IPS DF 6.9 (cell line): ENCODE data around the gene LRRC2.
"Not testable (repeated sequence)": the region's sequence is repeated elsewhere in the genome, so short reads cannot be mapped to it uniquely, and the experiment has no call there.

Source experiments
- DNase-seq: peaks from one replicate; pipeline ENCODE4 v3.0.0-alpha.2; 2013; ENCODE audit warnings: low read depth, low spot score
- H3K27ac ChIP-seq: one replicate; pipeline ENCODE4 v1.5.1; 2013; ENCODE audit warnings: low read length, control low read depth
- H3K27me3 ChIP-seq: 2 replicates; pipeline ENCODE4 v1.6.1; 2013; ENCODE audit warnings: mild to moderate bottlenecking, low read length; ENCODE audit not compliant: control insufficient read depth, insufficient read depth
- H3K36me3 ChIP-seq: 2 replicates; pipeline ENCODE4 v1.6.1; 2013; ENCODE audit warnings: low read length; ENCODE audit not compliant: control insufficient read depth, insufficient read depth
- H3K4me1 ChIP-seq: 2 replicates; pipeline ENCODE4 v1.6.1; 2013; ENCODE audit warnings: low read length; ENCODE audit not compliant: control insufficient read depth, insufficient read depth
- H3K4me3 ChIP-seq: 2 replicates; pipeline ENCODE4 v1.5.1; 2013; ENCODE audit warnings: mild to moderate bottlenecking, low read length
- H3K9me3 ChIP-seq: 2 replicates; pipeline ENCODE4 v1.6.1; 2013; ENCODE audit warnings: low read length, inconsistent platforms; ENCODE audit not compliant: control insufficient read depth, insufficient read depth
- WGBS: extraction: QIAGEN DNeasy Blood & Tissue Kit; methylation state at CpG from one replicate; pipeline ENCODE4 v1.1.7; 2013; ENCODE audit warnings: mixed read lengths, missing lambda C conversion rate; ENCODE audit not compliant: insufficient read length, insufficient coverage; 5-methylcytosine and 5-hydroxymethylcytosine counted together

LRRC2 gene

DNA sequence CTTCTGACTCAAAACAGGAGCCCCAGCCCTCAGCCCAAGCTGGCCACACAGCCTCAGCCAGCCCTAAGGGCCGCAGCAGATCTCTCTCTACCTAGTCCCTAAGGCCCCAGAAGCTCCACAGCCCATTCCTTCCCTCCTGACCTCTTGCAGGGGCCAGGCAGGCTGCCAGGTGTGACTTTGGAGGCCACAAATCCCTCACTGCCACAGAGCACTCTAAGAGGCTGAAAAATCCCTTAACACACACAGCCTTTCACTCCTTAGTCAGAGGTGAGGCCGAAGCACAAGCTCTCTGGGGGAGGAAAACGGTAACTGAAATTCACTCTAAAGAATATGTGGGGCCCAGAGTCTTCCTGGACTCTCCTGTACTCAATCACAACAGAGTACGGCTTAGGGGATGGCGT is 23.3 kb downstream of the LRRC2 start:
- Histone ChIP-seq H3K4me3 (no peak overlapping the region), H3K27ac (no peak overlapping the region), H3K4me1 (peaks cover 9% of the 10 kb centered on the region; the same call in 1 of the 2 replicates), H3K27me3 (no peaks in the 10 kb centered on the region), H3K36me3 (no peaks in the 10 kb centered on the region), H3K9me3 (no peaks in the 10 kb centered on the region)
- WGBS, result no CpG with 5 or more reads among the region's 5 CpGs
- DNase-seq, result no peak

DNA sequence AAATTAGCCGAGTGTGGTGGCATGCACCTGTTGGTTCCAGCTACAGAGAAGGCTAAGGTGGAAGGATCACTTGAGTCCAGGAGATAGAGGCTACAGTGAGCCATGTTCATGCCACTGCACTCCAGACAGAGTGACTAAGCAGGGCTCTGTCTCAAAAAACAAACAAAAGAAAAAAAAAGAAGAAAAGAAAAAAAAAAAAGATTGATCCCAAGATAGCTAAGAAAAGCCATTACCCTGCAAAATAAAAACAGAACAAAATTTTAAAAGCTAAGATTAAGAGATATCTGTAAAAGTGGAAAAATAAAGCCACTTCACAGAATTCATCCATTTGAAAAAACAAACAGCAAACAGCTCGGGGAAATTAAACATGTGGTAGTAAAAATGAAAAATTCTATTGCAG is 23.8 kb downstream of the LRRC2 start:
- H3K4me1 ChIP-seq, result peaks cover 9% of the 10 kb centered on the region; the same call in 1 of the 2 replicates
- no peak overlapping the region for H3K4me3 ChIP-seq
- no CpG with 5 or more reads among the region's 2 CpGs for WGBS
- no peaks in the 10 kb centered on the region for H3K36me3 ChIP-seq
- no peak for DNase-seq
- no peak overlapping the region for H3K27ac ChIP-seq
- H3K9me3 ChIP-seq, result no peaks in the 10 kb centered on the region
- no peaks in the 10 kb centered on the region for H3K27me3 ChIP-seq

DNA sequence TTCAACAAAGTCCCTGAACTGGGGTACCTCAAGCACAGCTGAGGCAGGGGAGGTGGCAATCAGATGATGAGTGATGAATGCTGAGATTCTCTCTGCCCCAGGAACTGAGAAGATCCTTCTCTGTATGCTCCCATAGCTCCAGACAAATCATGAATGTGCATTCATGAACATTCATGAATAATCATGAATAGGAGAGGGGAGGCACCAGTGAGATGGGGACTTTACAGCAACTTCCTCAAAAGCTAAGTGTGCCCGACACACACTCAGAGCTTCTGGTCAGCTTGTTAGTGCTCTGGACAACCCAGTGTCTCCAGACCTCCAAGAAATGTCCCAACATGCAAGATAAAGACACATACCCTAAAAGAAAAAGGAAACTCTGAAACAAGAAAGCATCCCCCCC is 24.3 kb downstream of the LRRC2 start:
- H3K36me3 ChIP-seq, result no peaks in the 10 kb centered on the region
- WGBS, result no CpG with 5 or more reads among the region's 1 CpG
- no peak overlapping the region for H3K4me3 ChIP-seq
- H3K9me3 ChIP-seq, result no peaks in the 10 kb centered on the region
- H3K27me3 ChIP-seq, result no peaks in the 10 kb centered on the region
- H3K4me1 ChIP-seq, result peaks cover 8% of the 10 kb centered on the region; the same call in 1 of the 2 replicates
- no peak overlapping the region for H3K27ac ChIP-seq
- DNase-seq, result no peak

DNA sequence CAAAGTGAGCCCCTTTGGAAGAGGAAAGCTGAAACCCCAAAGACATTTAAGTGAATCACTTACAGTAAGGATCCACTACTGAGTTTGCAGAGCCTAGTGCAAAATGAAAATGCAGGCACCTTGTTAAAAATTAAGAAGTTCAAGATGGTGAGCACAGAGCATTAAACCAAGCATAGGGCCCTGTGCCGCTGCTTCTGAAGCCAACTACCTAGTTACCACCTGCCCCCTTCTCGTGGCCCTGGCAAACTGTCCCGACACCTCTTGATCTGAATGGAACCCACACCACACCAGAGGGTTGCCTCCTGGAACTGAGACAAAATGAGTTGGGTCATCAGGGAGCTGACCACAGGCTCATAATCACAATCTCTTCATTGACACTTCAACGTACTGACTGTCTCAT is 25.6 kb downstream of the LRRC2 start:
- H3K27me3 ChIP-seq, result no peaks in the 10 kb centered on the region
- H3K4me3 ChIP-seq, result no peak overlapping the region
- H3K9me3 ChIP-seq, result no peaks in the 10 kb centered on the region
- DNase-seq, result no peak
- H3K27ac ChIP-seq, result no peak overlapping the region
- H3K4me1 ChIP-seq, result peaks cover 5% of the 10 kb centered on the region; the same call in 1 of the 2 replicates
- 100% methylated on average over 1 of the region's 4 CpGs for WGBS
- H3K36me3 ChIP-seq, result no peaks in the 10 kb centered on the region

DNA sequence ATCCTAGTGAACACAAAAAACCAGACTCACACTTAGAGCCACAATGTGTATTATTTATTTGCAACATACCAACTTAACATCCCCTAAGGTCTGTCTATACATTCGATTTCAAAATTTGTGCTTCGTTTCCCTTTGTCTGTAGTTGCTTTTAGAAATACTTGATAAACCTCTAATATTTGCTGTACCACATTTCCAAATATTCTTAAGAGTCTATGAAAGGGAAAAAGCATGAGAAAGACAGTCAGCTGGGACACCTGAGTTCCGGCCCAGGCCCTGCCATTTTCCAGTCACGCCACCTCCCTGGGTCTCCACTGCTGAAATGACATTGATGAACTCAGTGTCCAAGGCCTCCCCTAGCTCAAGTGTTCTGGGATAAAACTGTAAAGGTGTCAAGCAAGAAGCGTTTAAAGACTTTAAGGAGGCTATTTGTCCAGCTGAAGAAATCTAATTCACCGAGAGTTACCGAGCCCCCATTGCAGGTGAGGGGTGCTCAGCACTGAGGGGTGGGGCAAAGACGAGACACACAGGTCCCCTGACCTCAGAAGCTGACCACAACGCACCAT is 26.6 kb downstream of the LRRC2 start:
- no CpG with 5 or more reads among the region's 9 CpGs for WGBS
- no peaks in the 10 kb centered on the region for H3K27me3 ChIP-seq
- H3K9me3 ChIP-seq, result no peaks in the 10 kb centered on the region
- no peaks in the 10 kb centered on the region for H3K36me3 ChIP-seq
- no peaks in the 10 kb centered on the region for H3K4me1 ChIP-seq
- no peak overlapping the region for H3K4me3 ChIP-seq
- no peak overlapping the region for H3K27ac ChIP-seq
- no peak for DNase-seq

DNA sequence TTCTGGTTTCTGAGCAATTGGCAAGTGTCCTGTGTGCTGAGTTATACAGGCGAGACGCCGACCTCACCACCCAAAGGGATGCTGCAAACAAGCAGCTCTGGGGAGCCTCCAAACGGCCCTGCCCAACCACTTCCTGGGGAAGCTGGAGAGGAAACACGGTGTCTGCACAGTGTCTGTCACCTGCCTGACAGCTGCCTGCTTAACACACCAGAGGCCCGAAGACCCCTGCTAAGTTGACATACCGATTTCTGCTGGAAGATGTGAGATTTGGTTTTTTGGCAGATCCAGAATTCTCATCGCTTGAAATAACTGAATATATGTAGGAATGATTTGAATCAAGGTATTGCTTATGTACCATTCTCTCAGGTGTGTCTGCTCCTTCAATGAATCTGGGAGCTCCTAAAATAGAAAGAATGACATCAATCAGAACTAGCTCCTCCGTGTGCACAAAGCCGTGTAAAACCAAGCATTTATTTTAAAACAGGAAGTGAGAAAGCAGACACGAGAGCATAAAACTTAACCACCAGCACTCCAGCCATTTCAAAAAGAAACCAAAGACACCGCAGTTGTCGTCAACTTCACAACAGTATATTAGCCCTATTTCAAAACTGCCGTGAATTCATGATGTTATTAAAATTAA is 27.2 kb downstream of the LRRC2 start:
- no CpG with 5 or more reads among the region's 14 CpGs for WGBS
- no peak for DNase-seq
- H3K27ac ChIP-seq, result no peak overlapping the region

DNA sequence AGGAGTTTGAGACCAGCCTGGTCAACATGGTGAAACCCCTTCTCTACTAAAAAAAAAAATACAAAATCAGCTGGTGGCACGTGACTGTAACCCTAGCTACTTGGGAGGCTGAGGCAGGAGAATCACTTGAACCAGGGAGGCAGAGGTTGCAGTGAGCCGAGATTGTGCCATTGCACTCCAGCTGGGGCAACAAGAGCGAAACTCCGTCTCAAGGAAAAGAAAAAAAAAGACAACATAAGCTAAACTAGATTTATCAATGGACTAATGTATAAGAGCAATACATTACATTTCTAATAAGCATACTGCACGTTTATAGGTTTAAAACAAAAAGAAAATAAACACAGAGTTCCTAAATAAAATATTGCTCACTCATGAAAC is 27.7 kb downstream of the LRRC2 start:
- not testable (repeated sequence) for H3K4me1 ChIP-seq, DNase-seq, H3K27me3 ChIP-seq, H3K36me3 ChIP-seq, H3K4me3 ChIP-seq, H3K9me3 ChIP-seq, H3K27ac ChIP-seq
- no CpG with 5 or more reads among the region's 5 CpGs for WGBS

More for the DNA sequence above, 27.2 kb downstream of the LRRC2 start:
- Histone ChIP-seq H3K4me1 (no peaks in the 10 kb centered on the region), H3K9me3 (no peaks in the 10 kb centered on the region), H3K36me3 (no peaks in the 10 kb centered on the region), H3K27me3 (no peaks in the 10 kb centered on the region), H3K4me3 (no peak overlapping the region)

DNA sequence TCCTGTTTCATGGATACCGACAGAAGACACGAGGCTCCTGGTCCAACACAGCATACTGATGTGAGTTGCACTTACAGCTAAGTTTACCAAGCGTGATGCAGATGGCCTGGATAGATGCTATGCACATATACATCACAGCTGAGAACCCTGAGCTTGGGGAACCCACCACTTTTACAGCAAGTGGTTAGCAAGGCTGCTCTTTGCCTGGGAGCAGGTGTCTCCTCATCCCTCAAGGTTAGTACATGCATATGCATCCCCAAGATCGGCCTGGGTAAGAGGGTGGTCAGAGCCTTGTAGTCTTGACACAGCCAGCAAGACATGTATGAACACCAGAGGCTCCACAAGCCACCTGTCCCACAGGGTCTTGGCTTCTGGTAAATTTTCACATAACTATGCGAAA is 28.3 kb downstream of the LRRC2 start:
- Histone ChIP-seq H3K9me3 (no peaks in the 10 kb centered on the region), H3K4me1 (no peaks in the 10 kb centered on the region), H3K27ac (no peak overlapping the region), H3K4me3 (no peak overlapping the region), H3K36me3 (no peaks in the 10 kb centered on the region), H3K27me3 (no peaks in the 10 kb centered on the region)
- whole genome bisulfite sequencing, result no CpG with 5 or more reads among the region's 5 CpGs
- DNase-seq, result no peak

DNA sequence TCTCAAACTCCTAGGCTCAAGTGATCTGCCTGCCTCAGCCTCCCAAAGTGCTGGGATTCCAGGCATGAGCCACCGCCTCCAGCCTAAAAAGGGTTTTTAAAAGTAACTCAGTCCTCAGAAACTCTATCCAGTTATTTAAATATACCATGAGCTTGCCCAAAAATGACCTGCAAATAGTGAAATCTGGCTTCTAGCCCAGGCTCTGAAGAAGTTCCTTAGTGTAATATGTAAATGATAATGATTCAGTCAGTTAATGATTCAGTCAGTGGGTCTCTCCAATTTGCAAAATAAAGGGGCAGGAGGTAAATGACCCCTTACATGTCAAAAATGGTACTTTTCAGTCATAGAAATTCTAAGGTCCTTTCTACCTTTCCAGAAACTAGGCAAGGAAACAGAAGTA is 28.8 kb downstream of the LRRC2 start:
- Histone ChIP-seq H3K4me1 (no peaks in the 10 kb centered on the region), H3K4me3 (no peak overlapping the region), H3K9me3 (no peaks in the 10 kb centered on the region), H3K36me3 (no peaks in the 10 kb centered on the region), H3K27me3 (no peaks in the 10 kb centered on the region), H3K27ac (no peak overlapping the region)
- no peak for DNase-seq
- WGBS, result no CpG with 5 or more reads among the region's 1 CpG

DNA sequence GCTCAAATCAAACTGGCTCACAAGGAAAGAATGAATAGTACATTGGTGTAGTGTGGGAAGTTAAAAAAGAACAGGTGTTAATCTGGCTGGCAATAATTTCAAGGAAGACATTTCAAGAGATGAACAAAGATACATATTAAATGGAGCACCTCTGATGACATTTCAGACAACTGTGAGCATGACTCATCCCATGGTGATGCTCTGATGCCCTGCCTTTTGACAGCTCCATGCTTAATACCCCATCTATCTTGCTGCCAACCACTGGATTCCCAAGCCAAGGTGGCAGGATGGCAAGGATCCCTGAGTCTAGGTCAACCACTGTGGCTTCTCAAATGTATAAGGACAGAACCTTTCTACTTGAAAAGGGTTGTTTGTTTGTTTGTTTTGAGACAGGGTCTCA is 29.3 kb downstream of the LRRC2 start:
- H3K4me1 ChIP-seq, result no peaks in the 10 kb centered on the region

DNA sequence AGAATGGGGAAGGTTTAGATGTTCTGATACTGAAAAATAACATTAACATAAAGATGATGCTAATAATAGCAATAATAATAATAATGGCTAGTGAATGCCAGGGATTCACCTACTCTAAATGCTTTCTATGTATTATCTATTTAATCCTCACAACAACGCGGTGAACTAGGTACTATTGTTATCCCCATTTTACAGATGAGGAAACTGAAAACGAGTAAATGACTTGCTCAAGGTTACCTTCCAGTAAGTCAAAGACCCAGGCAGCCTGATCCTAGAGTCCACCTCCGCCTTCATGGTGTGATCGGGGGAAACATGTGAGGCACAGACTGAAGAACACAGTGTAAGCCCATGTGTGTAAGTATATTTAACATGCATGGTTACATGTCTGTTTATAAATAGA is 30.4 kb downstream of the LRRC2 start:
- Histone ChIP-seq H3K4me1 (no peaks in the 10 kb centered on the region), H3K4me3 (no peak overlapping the region), H3K9me3 (no peaks in the 10 kb centered on the region), H3K27ac (no peak overlapping the region), H3K27me3 (no peaks in the 10 kb centered on the region), H3K36me3 (no peaks in the 10 kb centered on the region)
- DNase-seq, result no peak
- no CpG with 5 or more reads among the region's 5 CpGs for WGBS

More for the DNA sequence above, 29.3 kb downstream of the LRRC2 start:
- DNase-seq, result no peak
- Histone ChIP-seq H3K9me3 (no peaks in the 10 kb centered on the region), H3K36me3 (no peaks in the 10 kb centered on the region), H3K27me3 (no peaks in the 10 kb centered on the region), H3K4me3 (no peak overlapping the region), H3K27ac (no peak overlapping the region)
